Parathyroid adenoma (tissue), 2 donors: ENCODE data around the gene TEX264.

Source experiments
- H2AFZ ChIP-seq: fragments of 300-600 bp; sonication (generic); one replicate; pipeline ENCODE4 v1.7.0; 2017; ENCODE audit warnings: antibody characterized with exemption, mild to moderate bottlenecking
- H3K27ac ChIP-seq: fragments of 300-600 bp; sonication (generic); one replicate; pipeline ENCODE4 v1.7.0; 2017
- H3K27me3 ChIP-seq: fragments of 300-600 bp; sonication (generic); one replicate; pipeline ENCODE4 v1.7.0; 2017; ENCODE audit warnings: low read length; ENCODE audit not compliant: control insufficient read depth, insufficient read depth
- H3K36me3 ChIP-seq: fragments of 300-600 bp; sonication (generic); one replicate; pipeline ENCODE4 v1.7.0; 2017; ENCODE audit warnings: low read length; ENCODE audit not compliant: control insufficient read depth, insufficient read depth
- H3K4me1 ChIP-seq: fragments of 300-600 bp; sonication (generic); one replicate; pipeline ENCODE4 v1.7.0; 2017; ENCODE audit warnings: control low read depth
- H3K4me2 ChIP-seq: fragments of 300-600 bp; sonication (generic); one replicate; pipeline ENCODE4 v1.7.0; 2017; ENCODE audit warnings: low read length
- H3K4me3 ChIP-seq: fragments of 300-600 bp; sonication (generic); one replicate; pipeline ENCODE4 v1.7.0; 2017; ENCODE audit warnings: low read depth, low read length
- H3K79me2 ChIP-seq: fragments of 300-600 bp; sonication (generic); one replicate; pipeline ENCODE4 v1.7.0; 2017; ENCODE audit warnings: control low read depth
- H3K9ac ChIP-seq: fragments of 300-600 bp; sonication (generic); one replicate; pipeline ENCODE4 v1.7.0; 2017; ENCODE audit warnings: mild to moderate bottlenecking
- H3K9me3 ChIP-seq: fragments of 300-600 bp; sonication (generic); one replicate; pipeline ENCODE4 v1.7.0; 2017; ENCODE audit warnings: low read length; ENCODE audit not compliant: control insufficient read depth
- TF ChIP-seq, protein P1 (sequence below): fragments of 300-600 bp; sonication (generic); IDR thresholded peaks from one replicate; pipeline ENCODE4 v1.7.0; 2017; ENCODE audit warnings: antibody characterized with exemption, mild to moderate bottlenecking
- donor health status: primary hyperparathyroidism.

Gene TEX264

DNA sequence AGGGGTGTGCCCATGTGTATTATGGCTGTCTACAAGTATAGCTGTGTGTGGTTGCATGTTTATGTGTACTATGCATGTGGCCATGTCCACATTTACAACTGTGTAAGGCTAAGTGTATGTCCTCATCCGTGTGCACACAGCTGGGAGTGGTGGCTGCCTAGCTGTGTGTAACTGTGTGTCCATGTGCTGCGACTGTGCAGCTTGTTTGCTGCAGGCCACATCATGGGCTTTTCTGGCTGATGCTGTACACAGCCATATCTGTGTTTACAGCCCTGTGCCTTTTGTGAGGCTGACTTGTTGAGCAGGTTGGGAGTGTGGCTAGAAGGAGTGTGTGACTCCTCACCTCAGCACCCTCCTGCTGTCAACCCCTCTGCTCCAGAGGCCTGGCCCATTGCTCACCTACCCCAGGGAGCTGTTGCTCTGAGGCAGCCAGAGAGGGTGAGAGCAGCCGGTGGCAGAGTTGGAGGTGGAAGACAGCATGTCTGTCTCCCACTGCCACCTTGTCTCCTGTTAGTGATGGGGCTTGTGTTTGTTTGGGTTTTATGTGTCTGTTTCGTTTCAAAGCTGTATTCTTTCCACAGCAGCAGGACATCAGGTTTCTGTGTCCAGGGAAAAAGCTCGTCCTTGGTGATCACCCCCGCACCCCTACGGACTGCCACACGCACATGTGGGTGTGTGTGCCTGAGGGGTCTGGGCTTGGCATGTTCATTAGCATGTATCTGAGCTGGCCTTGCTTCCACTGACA is 34.4 kb downstream of the TEX264 start:
- Histone ChIP-seq H3K27ac (no peak overlapping the region), H3K4me3 (no peak overlapping the region), H3K4me1 (peaks cover 4% of the 10 kb centered on the region), H3K4me2 (no peak overlapping the region), H3K9me3 (no peaks in the 10 kb centered on the region), H3K36me3 (no peaks in the 10 kb centered on the region), H2AFZ (no peak overlapping the region), H3K79me2 (no peaks in the 10 kb centered on the region), H3K9ac (no peak overlapping the region), H3K27me3 (no peaks in the 10 kb centered on the region)
- TF ChIP-seq, protein P1, sequence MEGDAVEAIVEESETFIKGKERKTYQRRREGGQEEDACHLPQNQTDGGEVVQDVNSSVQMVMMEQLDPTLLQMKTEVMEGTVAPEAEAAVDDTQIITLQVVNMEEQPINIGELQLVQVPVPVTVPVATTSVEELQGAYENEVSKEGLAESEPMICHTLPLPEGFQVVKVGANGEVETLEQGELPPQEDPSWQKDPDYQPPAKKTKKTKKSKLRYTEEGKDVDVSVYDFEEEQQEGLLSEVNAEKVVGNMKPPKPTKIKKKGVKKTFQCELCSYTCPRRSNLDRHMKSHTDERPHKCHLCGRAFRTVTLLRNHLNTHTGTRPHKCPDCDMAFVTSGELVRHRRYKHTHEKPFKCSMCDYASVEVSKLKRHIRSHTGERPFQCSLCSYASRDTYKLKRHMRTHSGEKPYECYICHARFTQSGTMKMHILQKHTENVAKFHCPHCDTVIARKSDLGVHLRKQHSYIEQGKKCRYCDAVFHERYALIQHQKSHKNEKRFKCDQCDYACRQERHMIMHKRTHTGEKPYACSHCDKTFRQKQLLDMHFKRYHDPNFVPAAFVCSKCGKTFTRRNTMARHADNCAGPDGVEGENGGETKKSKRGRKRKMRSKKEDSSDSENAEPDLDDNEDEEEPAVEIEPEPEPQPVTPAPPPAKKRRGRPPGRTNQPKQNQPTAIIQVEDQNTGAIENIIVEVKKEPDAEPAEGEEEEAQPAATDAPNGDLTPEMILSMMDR: no peak

DNA sequence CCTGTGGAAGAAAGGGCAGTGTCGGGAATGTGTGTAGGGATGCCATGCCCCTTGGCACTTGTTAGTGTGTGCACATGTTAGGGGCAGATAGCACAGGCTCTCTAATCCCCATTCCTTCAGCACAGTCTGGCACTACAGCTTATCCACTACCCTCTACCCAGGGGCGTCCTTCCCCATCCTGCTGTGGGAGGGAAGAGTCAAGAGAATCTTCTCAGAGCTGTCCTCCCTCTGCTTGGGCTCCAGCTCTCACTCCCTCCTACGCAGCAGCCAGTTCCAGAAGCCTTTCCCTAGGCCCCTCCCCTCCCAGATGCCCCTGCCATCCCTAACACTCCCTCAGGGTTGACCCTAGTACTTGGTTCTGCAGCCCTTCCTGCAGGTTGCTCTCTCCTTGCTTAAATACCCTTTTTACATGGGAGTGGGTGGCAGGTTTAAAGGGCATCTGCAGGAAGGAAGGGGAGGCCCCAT is 35.0 kb downstream of the TEX264 start:
- Histone ChIP-seq H3K79me2 (no peaks in the 10 kb centered on the region), H3K27me3 (no peaks in the 10 kb centered on the region), H3K9ac (no peak overlapping the region), H3K4me3 (no peak overlapping the region), H2AFZ (no peak overlapping the region), H3K4me1 (peaks cover 4% of the 10 kb centered on the region), H3K27ac (no peak overlapping the region), H3K9me3 (no peaks in the 10 kb centered on the region), H3K36me3 (no peaks in the 10 kb centered on the region), H3K4me2 (no peak overlapping the region)
- TF ChIP-seq, protein P1: no peak

DNA sequence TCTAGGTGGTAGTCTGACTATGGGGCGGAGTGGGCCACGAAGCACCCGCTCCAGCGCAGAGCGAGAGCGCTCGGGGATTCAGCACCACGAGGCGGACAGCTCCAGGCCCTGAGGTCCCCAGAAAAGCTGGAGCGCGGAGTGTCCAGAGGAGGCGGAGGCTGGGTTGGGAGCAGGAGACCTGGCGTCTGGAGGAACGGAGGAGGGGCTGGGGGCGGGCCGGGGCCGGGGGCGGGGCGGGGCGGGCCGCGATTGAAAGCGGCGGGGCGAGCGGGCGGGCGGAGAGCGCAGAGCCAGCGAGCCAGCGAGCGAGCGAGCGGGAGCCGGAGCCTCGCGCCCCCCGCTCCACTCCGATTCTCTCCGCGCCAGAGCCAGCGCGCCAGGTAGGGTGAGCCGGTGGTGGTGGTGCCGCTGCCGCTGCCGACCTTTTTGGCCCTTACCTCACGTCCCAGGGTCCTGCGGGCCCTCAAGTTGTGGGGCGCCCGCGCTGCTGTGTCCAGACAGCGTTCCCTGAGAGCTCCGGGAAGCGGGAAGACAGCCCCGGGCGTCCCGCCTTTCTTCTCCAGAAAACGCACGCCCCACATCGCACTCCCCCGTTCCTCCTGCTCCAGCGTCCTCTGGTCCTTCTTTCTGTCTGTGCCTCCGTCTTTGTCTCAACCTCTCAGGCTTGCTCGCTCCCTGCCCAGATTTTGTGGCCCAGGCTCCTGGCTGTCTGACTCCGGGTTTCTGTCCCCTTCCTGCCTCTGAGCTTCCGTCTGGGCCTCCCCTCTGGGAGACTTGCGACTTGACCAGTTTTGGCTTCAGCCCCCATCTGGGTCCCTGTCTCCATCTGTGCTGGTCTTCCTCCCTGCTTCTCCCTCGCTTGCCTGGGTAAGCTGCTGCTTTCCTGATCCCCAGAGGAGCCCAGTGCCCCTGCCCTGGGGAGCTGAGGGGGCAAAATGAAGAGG is 36.0 kb downstream of the TEX264 start, which contains the start of gene GRM2:
GRM2 (plus strand) TSS at position 281 of the 944 bp plus-strand sequence. CDS start 1,916 bp downstream, outside the sequence.
- Histone ChIP-seq H3K9me3 (no peaks in the 10 kb centered on the region), H3K4me3 (no peak within 1 kb of the TSS), H3K4me2 (no peak within 1 kb of the TSS), H3K4me1 (peaks cover 4% of the 10 kb centered on the region), H3K79me2 (no peaks in the 10 kb centered on the region), H2AFZ (peak within 1 kb of the TSS; percentile 66), H3K27ac (no peak within 1 kb of the TSS), H3K27me3 (no peaks in the 10 kb centered on the region), H3K36me3 (no peaks in the 10 kb centered on the region), H3K9ac (no peak within 1 kb of the TSS)
- TF ChIP-seq, protein P1: no peak

DNA sequence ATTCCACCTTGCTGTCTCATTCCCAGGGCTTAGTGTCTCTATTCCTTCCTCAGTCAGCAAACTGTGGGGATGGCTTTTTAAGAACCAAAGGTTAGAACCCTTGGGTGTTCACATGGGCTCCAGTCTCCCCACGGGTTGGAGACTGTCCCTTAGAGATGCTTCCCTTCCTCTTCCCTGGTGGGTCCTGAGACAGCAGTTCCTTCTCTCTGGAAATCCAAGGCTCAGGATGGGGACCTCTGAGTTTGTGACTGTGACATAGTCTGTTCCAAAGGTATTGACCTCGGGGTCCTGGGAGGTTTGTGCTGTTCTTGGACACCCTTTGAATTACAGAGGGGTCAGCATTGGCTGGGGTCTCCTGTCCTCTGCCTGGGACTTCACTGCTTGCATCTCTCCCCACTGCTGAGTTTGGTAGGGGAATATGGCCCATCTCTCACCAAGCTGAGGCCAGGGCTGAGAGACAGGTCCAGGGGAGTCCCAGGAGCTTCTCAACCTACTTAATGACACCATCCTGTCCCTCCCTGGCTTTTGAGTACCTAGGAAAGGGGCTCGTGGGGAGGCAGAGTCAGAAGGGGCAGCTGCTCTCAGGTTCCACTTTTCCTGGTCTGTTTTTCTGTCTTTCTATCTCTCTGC is 37.3 kb downstream of the TEX264 start:
- no peak overlapping the region for H3K4me3 ChIP-seq
- no peaks in the 10 kb centered on the region for H3K9me3 ChIP-seq
- no peak overlapping the region for H3K9ac ChIP-seq
- H3K79me2 ChIP-seq: no peaks in the 10 kb centered on the region
- no peaks in the 10 kb centered on the region for H3K36me3 ChIP-seq
- H3K27ac ChIP-seq: no peak overlapping the region
- peaks cover 4% of the 10 kb centered on the region for H3K4me1 ChIP-seq
- TF ChIP-seq, protein P1: no peak
- no peak overlapping the region for H2AFZ ChIP-seq
- no peaks in the 10 kb centered on the region for H3K27me3 ChIP-seq
- H3K4me2 ChIP-seq: no peak overlapping the region
